Panc1 (cell line): ENCODE results near the gene ALPK1. TPM values are rescaled to one million over a fixed set of nuclear protein-coding genes. Genes with fewer than 3 reads are reported as not detected.
A peak's percentile ranks its signal among the peaks of the same experiment; 100 is the strongest.

ENCODE experiments used
- ATAC-seq: fragments of 200-7000 bp; cut with Tn5 transposase; 2 replicates; pipeline ENCODE4 v1.9.1; 2020; ENCODE audit warnings: mild to moderate bottlenecking, moderate library complexity
- BruUV-seq: library from RNA; stranded (reverse); fragments of 400-500 nt; replicated peaks from 2 replicates; lab custom pipeline; 2021; lab: Mats Ljungman, UMichigan
- CTCF ChIA-PET: fragments of 300-600 bp; sonication (Branson Sonifier 250); formaldehyde crosslinking; loops from one replicate; lab custom pipeline; 2022; ENCODE audit warnings: antibody characterized with exemption; lab: Charles Lee
- POLR2A ChIA-PET: fragments of 300-600 bp; sonication (Branson Sonifier 250); formaldehyde crosslinking; loops from one replicate; lab custom pipeline; 2022; ENCODE audit warnings: antibody characterized with exemption; lab: Charles Lee
- DNase-seq: peaks from one replicate; pipeline ENCODE4 v3.0.0-alpha.2; 2010; ENCODE audit warnings: low read depth, low spot score
- H3K27ac ChIP-seq: 2 replicates; pipeline ENCODE4 v1.5.1; 2011; ENCODE audit warnings: mild to moderate bottlenecking, low read length, inconsistent platforms
- H3K27me3 ChIP-seq: fragments of 200-500 bp; sonication (Bioruptor generic); 2 replicates; pipeline ENCODE4 v1.6.0; 2014; ENCODE audit warnings: low read length, inconsistent platforms; ENCODE audit not compliant: control insufficient read depth, insufficient read depth
- H3K36me3 ChIP-seq: fragments of 200-500 bp; sonication (Bioruptor generic); 2 replicates; pipeline ENCODE4 v1.5.1; 2014; ENCODE audit warnings: inconsistent platforms, mild to moderate bottlenecking, low read length, moderate library complexity; ENCODE audit not compliant: control insufficient read depth, insufficient read depth
- H3K4me1 ChIP-seq: 2 replicates; pipeline ENCODE4 v1.5.1; 2011; ENCODE audit warnings: inconsistent platforms, mild to moderate bottlenecking, low read length, moderate library complexity; ENCODE audit not compliant: control insufficient read depth, insufficient read depth
- H3K4me3 ChIP-seq, 2 experiments: 2 replicates each; pipeline ENCODE4 v1.5.1; 2011 to 2012; ENCODE audit warnings: low read depth in 2 of 2, low read length in 2 of 2, mild to moderate bottlenecking in 2 of 2, inconsistent platforms in 1 of 2, moderate library complexity in 1 of 2
- H3K9me3 ChIP-seq: fragments of 200-500 bp; sonication (Bioruptor generic); 2 replicates; pipeline ENCODE4 v1.5.1; 2014; ENCODE audit warnings: low read depth, mild to moderate bottlenecking, inconsistent platforms, low read length, moderate library complexity; ENCODE audit not compliant: control insufficient read depth, insufficient read depth
- POLR2AphosphoS5 ChIP-seq: IDR thresholded peaks from 2 replicates; pipeline ENCODE4 v1.6.1; 2012; ENCODE audit warnings: mild to moderate bottlenecking, low read depth, low read length, moderate library complexity
- SIN3A ChIP-seq: IDR thresholded peaks from 2 replicates; pipeline ENCODE4 v1.6.1; 2012; ENCODE audit warnings: low read depth, mild to moderate bottlenecking, low read length, moderate library complexity, borderline replicate concordance; ENCODE audit not compliant: insufficient read depth
- TCF7L2 ChIP-seq: IDR thresholded peaks from 2 replicates; pipeline ENCODE4 v1.6.1; 2011; ENCODE audit warnings: mild to moderate bottlenecking, low read depth, low read length, inconsistent platforms
- in situ Hi-C: cut with HindIII; loops from 2 replicates; pipeline ENCODE4 v1.10.0; 2016; ENCODE audit warnings: low sequenced_read_pairs, low pct_unique_long_range_greater_than_20kb
- intact Hi-C: fragments of 100-400 bp; cut with micrococcal nuclease; formaldehyde crosslinking; loops from one replicate; pipeline ENCODE4 v1.10.0; 2022; ENCODE audit not compliant: unreplicated experiment
- total RNA-seq: library from RNA; stranded (reverse); gene quantifications from one replicate; pipeline ENCODE4 v1.2.1, GENCODE V29; 2021; ENCODE audit not compliant: unreplicated experiment
- TF ChIP-seq, protein P1 (sequence below), 2 experiments: IDR thresholded peaks; 2 replicates each; pipeline ENCODE4 v1.6.1; 2011 to 2012; ENCODE audit warnings: low read depth in 2 of 2, control low read depth in 1 of 2, low read length in 1 of 2, mild to moderate bottlenecking in 1 of 2, moderate library complexity in 1 of 2; ENCODE audit not compliant: insufficient read depth in 1 of 2
- TF ChIP-seq, protein P2 (sequence below): fragments of 450-650 bp; IDR thresholded peaks from 2 replicates; pipeline ENCODE4 v1.5.1; 2017; ENCODE audit warnings: mild to moderate bottlenecking

Gene ALPK1
- total RNA-seq, 1 experiment from 2014 or later = 1.4 TPM

DNA sequence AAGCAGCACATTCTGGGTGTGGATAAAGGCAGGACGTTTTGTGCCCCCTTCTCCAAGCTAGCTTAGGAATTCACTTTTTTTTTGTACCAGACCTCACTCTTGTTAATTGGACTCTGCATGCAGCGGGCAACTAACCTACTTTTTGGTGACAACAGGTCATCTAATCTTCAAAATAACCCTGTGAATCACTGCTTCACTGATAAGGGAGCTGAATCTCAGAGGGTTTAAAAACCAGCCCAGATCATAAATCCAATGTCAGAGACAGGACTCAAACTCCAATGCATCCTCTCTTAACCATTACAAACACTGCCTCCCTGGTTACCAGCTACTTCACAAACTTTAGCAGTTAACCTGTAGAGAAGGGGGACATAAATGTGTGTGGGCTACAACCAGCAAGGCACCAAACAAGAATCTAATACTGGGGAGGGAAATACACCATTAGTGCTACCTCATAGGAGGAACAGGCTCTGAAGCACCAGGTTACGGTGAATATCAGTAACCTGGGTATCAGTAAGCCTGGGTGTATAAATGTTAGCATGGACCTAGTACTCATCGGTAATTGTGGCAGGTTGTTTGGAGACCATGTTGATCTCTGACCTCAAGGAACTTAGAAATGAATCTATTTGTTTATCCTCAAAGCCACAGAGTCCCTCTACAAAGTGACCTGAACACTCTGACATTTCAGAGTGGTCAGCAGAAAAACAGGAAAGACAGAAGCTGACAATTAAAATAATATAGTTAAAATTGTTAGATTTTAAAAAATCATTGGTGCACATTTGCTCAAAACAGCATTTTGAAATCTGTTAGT, 14.1 kb upstream of the ALPK1 start:
- no peak overlapping the region for H3K4me3 ChIP-seq

DNA sequence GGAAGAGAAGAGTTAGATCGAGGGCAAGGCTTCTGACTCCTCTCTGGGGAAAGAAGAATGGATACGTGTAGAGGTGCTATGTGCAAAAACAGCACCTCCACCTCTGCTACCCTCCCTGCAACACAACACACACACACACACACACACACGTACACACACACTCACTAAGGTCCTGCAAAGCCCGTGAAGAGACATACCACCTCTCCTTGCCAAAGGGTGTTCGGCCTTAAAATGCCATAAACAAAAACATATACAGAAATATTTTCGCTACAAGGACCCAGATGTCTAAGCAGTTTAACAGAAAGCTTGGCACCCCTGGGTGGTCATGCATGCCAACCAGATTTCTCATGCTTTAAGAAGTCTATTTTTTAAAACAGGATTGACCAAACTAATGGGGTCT, 13.0 kb upstream of the ALPK1 start:
- Histone ChIP-seq H3K27ac (no peak overlapping the region), H3K4me1 (peaks cover 2% of the 10 kb centered on the region; the same call in 1 of the 2 replicates), H3K36me3 (no peaks in the 10 kb centered on the region; the same call in 1 of the 2 replicates), H3K27me3 (no peaks in the 10 kb centered on the region), H3K9me3 (no peaks in the 10 kb centered on the region), H3K4me3 (peak overlapping the region; percentile 60 to 65)
- DNase-seq (no peak), ATAC-seq (no peak)
- in situ Hi-C loops (no loop called here), intact Hi-C loops (no loop called here)
- TF ChIP-seq SIN3A (no peak), TCF7L2 (no peak), POLR2AphosphoS5 (no peak)
- TF ChIP-seq, protein P1, sequence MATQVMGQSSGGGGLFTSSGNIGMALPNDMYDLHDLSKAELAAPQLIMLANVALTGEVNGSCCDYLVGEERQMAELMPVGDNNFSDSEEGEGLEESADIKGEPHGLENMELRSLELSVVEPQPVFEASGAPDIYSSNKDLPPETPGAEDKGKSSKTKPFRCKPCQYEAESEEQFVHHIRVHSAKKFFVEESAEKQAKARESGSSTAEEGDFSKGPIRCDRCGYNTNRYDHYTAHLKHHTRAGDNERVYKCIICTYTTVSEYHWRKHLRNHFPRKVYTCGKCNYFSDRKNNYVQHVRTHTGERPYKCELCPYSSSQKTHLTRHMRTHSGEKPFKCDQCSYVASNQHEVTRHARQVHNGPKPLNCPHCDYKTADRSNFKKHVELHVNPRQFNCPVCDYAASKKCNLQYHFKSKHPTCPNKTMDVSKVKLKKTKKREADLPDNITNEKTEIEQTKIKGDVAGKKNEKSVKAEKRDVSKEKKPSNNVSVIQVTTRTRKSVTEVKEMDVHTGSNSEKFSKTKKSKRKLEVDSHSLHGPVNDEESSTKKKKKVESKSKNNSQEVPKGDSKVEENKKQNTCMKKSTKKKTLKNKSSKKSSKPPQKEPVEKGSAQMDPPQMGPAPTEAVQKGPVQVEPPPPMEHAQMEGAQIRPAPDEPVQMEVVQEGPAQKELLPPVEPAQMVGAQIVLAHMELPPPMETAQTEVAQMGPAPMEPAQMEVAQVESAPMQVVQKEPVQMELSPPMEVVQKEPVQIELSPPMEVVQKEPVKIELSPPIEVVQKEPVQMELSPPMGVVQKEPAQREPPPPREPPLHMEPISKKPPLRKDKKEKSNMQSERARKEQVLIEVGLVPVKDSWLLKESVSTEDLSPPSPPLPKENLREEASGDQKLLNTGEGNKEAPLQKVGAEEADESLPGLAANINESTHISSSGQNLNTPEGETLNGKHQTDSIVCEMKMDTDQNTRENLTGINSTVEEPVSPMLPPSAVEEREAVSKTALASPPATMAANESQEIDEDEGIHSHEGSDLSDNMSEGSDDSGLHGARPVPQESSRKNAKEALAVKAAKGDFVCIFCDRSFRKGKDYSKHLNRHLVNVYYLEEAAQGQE (IDR thresholded peaks at IDR 0.05; ENCODE audit: insufficient read depth in 1 of 2, low read depth in 2 of 2, low read length in 1 of 2) = no peak
- TF ChIP-seq, protein P2, sequence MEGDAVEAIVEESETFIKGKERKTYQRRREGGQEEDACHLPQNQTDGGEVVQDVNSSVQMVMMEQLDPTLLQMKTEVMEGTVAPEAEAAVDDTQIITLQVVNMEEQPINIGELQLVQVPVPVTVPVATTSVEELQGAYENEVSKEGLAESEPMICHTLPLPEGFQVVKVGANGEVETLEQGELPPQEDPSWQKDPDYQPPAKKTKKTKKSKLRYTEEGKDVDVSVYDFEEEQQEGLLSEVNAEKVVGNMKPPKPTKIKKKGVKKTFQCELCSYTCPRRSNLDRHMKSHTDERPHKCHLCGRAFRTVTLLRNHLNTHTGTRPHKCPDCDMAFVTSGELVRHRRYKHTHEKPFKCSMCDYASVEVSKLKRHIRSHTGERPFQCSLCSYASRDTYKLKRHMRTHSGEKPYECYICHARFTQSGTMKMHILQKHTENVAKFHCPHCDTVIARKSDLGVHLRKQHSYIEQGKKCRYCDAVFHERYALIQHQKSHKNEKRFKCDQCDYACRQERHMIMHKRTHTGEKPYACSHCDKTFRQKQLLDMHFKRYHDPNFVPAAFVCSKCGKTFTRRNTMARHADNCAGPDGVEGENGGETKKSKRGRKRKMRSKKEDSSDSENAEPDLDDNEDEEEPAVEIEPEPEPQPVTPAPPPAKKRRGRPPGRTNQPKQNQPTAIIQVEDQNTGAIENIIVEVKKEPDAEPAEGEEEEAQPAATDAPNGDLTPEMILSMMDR = no peak
- POLR2A ChIA-PET = no interaction called here
- CTCF ChIA-PET = no interaction called here
- BruUV-seq = no TSS peak

More for the DNA sequence above, 14.1 kb upstream of the ALPK1 start:
- ChIA-PET POLR2A (no interaction called here), CTCF (no interaction called here)
- Histone ChIP-seq H3K27me3 (no peaks in the 10 kb centered on the region), H3K27ac (no peak overlapping the region), H3K9me3 (no peaks in the 10 kb centered on the region), H3K4me1 (peaks cover 2% of the 10 kb centered on the region; the same call in 1 of the 2 replicates), H3K36me3 (no peaks in the 10 kb centered on the region; the same call in 1 of the 2 replicates)
- ATAC-seq (no peak), DNase-seq (no peak)
- intact Hi-C loops (no loop called here), in situ Hi-C loops (no loop called here)
- no TSS peak for BruUV-seq
- TF ChIP-seq SIN3A (no peak), POLR2AphosphoS5 (no peak)
- TF ChIP-seq, protein P1 (IDR thresholded peaks at IDR 0.05; ENCODE audit: insufficient read depth in 1 of 2, low read depth in 2 of 2, low read length in 1 of 2) = no peak
